ENCODE measurements around the gene SLC35C1.

The SLC35C1 gene

DNA sequence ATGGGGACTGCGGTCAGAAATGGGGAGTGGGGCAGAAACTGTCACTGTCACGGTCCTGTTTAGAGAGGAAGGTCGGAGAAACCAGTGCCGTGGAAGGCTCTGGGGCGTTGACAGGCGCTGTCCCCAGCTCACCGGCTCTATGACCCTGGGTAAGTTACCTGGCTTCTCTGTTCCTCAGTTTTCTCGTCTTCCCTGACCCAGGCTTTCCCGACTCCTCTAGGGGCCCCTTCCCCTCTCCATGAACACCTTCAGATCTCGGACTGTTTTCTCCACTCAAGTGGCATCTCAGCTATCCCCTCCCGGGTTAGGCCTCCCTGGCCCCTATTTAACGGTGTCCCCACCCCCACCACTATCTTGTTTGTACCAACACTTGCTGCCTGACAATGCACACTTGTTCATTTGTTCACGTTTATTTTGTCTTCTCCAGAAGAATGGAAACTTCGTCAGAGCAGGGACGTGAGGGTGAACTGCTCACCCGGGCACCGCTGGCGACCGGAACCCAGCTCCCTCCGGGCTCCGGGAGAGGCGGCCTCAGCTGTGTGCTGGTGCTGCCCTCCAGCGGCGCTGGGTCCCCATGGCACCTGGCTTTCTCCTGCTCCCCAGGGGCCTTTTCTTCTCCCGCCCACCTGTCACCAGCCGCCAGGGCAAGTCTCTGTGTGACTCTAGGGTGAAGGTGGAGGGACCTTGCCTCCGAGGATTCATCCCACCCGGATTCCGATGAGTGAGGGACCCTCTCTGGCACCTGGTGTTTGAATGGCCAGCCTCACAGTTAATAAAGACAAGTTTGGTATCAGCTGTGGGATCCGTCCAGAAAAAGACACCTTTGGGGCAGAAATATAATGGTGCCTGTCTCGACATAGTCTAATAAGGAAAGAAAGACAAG lies 33.1 kb upstream of the SLC35C1 start:
- WGBS, 2 experiments (ENCODE audit: insufficient coverage in 2 of 2): 2 to 6% methylated on average over 22 to 28 of the region's 31 CpGs
- Histone ChIP-seq H3K27ac (ENCODE audit: low read depth, low read length, severe bottlenecking) (no peak overlapping the region), H3K9me3 (ENCODE audit: control insufficient read depth, low read length) (no peaks in the 10 kb centered on the region), H3K36me3 (ENCODE audit: control insufficient read depth, insufficient read depth, low read length) (no peaks in the 10 kb centered on the region), H3K4me1 (ENCODE audit: control insufficient read depth, insufficient read depth, low read length, poor library complexity, severe bottlenecking) (no peaks in the 10 kb centered on the region), H3K4me3 (ENCODE audit: extremely low read depth, insufficient read depth, low read length, poor library complexity, severe bottlenecking) (peak overlapping the region; percentile 38)

DNA sequence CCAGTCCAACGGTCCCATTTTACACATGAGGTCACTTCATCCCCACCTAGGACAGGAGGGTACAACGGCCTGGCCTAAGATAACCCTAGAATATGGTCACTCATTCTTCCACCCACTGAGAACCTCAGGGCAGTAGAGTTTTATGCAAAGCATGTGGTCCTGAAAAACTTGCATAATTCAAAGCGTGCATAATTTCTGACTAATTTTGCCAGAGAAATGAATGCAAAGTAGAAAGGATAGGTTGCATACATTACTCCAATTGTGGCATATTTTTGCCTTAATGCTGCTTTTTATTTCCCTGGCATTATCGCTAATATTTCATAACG lies 32.5 kb upstream of the SLC35C1 start:
- no peaks in the 10 kb centered on the region for H3K36me3 ChIP-seq (ENCODE audit: control insufficient read depth, insufficient read depth, low read length)
- WGBS, 2 experiments (ENCODE audit: insufficient coverage in 2 of 2): 72 to 91% methylated on average over 3 to 4 of the region's 5 CpGs
- no peak overlapping the region for H3K27ac ChIP-seq (ENCODE audit: low read depth, low read length, severe bottlenecking)
- H3K4me1 ChIP-seq (ENCODE audit: control insufficient read depth, insufficient read depth, low read length, poor library complexity, severe bottlenecking): no peaks in the 10 kb centered on the region
- H3K9me3 ChIP-seq (ENCODE audit: control insufficient read depth, low read length): no peaks in the 10 kb centered on the region
- H3K4me3 ChIP-seq (ENCODE audit: extremely low read depth, insufficient read depth, low read length, poor library complexity, severe bottlenecking): no peak overlapping the region

DNA sequence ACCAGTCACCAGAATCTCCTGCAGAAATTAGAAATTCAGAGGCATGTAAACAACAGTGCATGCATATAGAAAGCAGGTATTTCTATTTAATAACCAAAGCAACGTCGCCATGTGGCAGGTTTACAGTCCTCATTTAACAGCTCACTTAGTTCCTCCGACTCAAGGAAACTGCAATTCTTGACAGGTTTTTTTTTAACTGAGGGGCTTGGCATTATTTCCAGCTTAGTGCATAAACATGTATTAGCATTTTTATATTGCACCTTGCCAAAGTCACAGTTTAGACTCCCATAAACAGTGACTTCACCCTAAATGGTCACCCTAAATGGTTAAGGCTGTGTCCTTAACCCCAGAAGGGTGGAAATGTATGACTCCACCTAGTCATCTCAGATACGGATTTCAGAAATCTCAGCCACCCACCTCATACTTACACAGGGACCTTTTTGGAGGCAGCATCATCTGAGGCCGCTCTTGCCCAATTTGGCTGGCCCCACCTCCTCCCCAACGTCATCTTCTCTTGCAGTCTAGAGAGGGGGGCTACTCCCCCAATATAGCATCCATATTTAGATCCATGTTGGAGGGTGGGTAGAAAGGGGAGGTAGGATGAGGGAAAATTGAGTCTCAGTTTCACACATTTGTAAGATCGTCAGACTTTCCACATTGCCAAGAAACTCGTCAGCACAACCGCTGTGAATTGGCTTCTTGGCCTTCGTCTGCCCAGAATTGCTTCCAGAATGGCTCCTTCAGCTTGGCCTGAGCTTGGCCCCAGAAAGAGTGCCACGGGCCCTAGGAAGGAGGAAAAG lies 31.8 kb upstream of the SLC35C1 start:
- Histone ChIP-seq H3K4me1 (ENCODE audit: control insufficient read depth, insufficient read depth, low read length, poor library complexity, severe bottlenecking) (no peaks in the 10 kb centered on the region), H3K27ac (ENCODE audit: low read depth, low read length, severe bottlenecking) (no peak overlapping the region), H3K4me3 (ENCODE audit: extremely low read depth, insufficient read depth, low read length, poor library complexity, severe bottlenecking) (no peak overlapping the region), H3K36me3 (ENCODE audit: control insufficient read depth, insufficient read depth, low read length) (no peaks in the 10 kb centered on the region), H3K9me3 (ENCODE audit: control insufficient read depth, low read length) (no peaks in the 10 kb centered on the region)
- 83 to 87% methylated on average over 7 to 9 of the region's 11 CpGs for WGBS, 2 experiments (ENCODE audit: insufficient coverage in 2 of 2)

DNA sequence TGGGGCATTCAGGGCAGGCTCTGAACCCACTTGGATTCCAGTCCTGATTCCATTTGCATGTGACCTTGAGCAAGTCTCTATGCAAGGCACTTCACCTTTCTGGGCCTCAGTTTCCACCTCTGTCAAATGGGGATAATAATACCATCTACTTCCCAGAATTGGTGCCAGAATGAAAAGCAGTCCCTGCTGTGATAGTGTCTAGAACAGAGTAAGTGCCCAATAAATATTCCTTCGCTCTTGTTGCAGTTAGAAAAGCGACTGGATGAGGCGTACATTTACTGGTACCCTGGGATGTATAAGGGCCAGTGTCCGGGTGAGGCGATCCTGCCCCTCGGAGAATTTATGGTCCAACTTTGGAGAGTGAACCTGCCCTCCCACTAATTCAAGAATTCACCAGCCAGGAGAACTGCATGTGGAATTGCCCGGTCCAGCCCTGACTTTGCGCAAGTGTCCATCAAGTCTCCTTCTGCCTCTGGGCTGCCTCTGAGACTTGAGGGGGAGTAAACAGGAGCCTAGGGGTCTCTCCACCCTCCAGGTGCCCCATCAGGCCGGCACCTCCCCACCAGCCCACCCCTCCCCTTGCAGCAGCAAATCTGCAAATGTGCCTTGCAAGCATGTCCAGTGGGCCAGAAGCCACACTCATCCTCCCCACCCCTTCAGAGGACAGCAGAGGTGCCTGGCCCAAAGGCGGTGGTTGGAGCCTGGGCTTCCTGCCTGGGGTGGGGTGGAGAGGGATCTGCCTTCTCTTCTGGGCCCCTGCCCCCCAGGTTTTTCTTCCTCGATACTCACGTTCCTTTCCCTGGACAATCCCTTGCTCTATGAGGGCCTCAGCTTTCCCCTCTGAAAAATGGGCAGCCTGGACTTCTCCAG lies 30.9 kb upstream of the SLC35C1 start:
- Histone ChIP-seq H3K4me3 (ENCODE audit: extremely low read depth, insufficient read depth, low read length, poor library complexity, severe bottlenecking) (no peak overlapping the region), H3K36me3 (ENCODE audit: control insufficient read depth, insufficient read depth, low read length) (no peaks in the 10 kb centered on the region)
- WGBS, 2 experiments (ENCODE audit: insufficient coverage in 2 of 2): 83 to 89% methylated on average over 11 of the region's 12 CpGs

DNA sequence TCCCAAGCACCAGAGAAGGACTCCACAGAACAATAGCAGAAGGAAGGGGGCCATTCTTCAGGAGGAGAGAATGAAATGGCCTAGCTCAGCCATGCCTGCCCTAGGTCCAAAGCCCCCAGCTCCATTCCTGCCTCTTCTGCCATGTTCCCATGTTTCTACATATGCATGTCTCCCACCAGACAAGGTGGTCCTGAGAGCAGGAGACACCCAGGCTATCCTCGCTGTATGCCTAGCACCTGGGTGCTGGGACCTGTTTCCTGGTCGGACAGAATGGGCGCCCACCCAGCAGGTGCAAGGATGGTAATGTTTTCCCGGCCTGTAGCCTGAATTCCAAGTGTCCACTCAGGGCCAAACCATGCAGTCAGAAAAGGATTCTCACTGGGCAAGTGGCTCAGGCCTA lies 30.2 kb upstream of the SLC35C1 start:
- H3K9me3 ChIP-seq (ENCODE audit: control insufficient read depth, low read length): no peaks in the 10 kb centered on the region
- H3K36me3 ChIP-seq (ENCODE audit: control insufficient read depth, insufficient read depth, low read length): no peaks in the 10 kb centered on the region
- no peaks in the 10 kb centered on the region for H3K4me1 ChIP-seq (ENCODE audit: control insufficient read depth, insufficient read depth, low read length, poor library complexity, severe bottlenecking)
- no peak overlapping the region for H3K27ac ChIP-seq (ENCODE audit: low read depth, low read length, severe bottlenecking)
- WGBS, 2 experiments (ENCODE audit: insufficient coverage in 2 of 2): 82 to 98% methylated on average over 4 of the region's 4 CpGs
- H3K4me3 ChIP-seq (ENCODE audit: extremely low read depth, insufficient read depth, low read length, poor library complexity, severe bottlenecking): no peak overlapping the region

More for the DNA sequence above, 30.9 kb upstream of the SLC35C1 start:
- Histone ChIP-seq H3K4me1 (ENCODE audit: control insufficient read depth, insufficient read depth, low read length, poor library complexity, severe bottlenecking) (no peaks in the 10 kb centered on the region), H3K9me3 (ENCODE audit: control insufficient read depth, low read length) (no peaks in the 10 kb centered on the region), H3K27ac (ENCODE audit: low read depth, low read length, severe bottlenecking) (no peak overlapping the region)

DNA sequence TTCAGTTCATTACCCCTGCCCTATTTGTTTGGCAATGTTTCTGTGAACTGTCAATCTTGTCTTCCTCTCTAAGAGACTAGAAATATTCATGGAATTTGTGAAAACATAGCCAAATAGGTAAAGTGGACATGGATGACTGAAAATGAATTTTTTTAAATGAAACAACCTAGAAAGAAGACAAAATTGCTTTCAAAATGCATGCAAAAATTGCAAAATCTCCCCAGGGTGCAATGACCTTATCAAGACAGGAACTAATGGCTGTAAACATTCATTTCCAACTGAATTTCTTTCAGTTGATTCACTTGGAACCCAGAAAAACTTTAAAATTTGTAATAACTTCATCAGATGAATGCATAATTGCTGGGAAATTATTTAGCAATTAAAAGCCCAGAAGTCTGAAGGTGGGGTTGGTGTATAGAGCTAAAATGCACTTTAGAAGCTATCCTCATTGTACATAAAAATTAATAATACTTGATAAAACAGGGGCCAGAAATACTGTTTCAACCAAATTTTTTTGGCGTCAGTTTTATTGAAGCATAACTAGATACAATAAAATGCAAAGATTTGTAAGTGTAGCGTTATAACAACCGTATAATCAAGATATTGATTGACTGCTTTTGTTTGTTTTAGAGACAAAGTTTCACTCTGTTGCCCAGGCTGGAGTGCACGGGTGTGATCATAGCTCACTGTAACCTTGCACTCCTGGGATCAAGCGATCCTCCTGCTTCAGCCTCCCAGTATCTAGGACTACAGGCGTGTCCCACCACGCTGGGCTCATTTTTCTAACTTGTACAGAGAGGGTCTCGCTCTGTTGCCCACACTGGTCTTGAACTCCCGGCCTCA lies 27.6 kb upstream of the SLC35C1 start:
- Histone ChIP-seq H3K4me3 (ENCODE audit: extremely low read depth, insufficient read depth, low read length, poor library complexity, severe bottlenecking) (no peak overlapping the region), H3K27ac (ENCODE audit: low read depth, low read length, severe bottlenecking) (no peak overlapping the region), H3K9me3 (ENCODE audit: control insufficient read depth, low read length) (no peaks in the 10 kb centered on the region), H3K4me1 (ENCODE audit: control insufficient read depth, insufficient read depth, low read length, poor library complexity, severe bottlenecking) (no peaks in the 10 kb centered on the region), H3K36me3 (ENCODE audit: control insufficient read depth, insufficient read depth, low read length) (no peaks in the 10 kb centered on the region)
- 89 to 90% methylated on average over 7 to 8 of the region's 9 CpGs for WGBS, 2 experiments (ENCODE audit: insufficient coverage in 2 of 2)

DNA sequence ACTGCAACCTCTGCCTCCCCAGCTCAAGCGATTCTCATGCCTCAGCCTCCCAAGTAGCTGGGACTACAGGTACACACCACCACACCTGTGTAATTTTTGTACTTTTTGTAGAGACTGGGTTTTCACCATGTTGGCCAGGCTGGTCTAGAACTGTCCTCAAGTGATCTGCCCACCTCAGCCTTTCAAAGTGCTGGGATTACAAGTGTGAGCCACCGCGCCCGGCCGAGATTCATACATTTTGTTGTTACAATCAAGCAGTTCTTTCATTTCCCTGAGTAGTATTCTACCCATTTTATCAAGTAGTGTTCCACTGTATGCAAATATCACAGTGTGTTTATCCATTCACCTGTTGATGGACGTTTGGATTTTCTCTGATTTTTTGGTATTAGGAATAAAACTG lies 26.6 kb upstream of the SLC35C1 start:
- Histone ChIP-seq H3K27ac (ENCODE audit: low read depth, low read length, severe bottlenecking) (no peak overlapping the region), H3K9me3 (ENCODE audit: control insufficient read depth, low read length) (no peaks in the 10 kb centered on the region), H3K36me3 (ENCODE audit: control insufficient read depth, insufficient read depth, low read length) (no peaks in the 10 kb centered on the region), H3K4me1 (ENCODE audit: control insufficient read depth, insufficient read depth, low read length, poor library complexity, severe bottlenecking) (no peaks in the 10 kb centered on the region), H3K4me3 (ENCODE audit: extremely low read depth, insufficient read depth, low read length, poor library complexity, severe bottlenecking) (no peak overlapping the region)
- WGBS, 2 experiments (ENCODE audit: insufficient coverage in 2 of 2): 85 to 89% methylated on average over 4 to 5 of the region's 6 CpGs

DNA sequence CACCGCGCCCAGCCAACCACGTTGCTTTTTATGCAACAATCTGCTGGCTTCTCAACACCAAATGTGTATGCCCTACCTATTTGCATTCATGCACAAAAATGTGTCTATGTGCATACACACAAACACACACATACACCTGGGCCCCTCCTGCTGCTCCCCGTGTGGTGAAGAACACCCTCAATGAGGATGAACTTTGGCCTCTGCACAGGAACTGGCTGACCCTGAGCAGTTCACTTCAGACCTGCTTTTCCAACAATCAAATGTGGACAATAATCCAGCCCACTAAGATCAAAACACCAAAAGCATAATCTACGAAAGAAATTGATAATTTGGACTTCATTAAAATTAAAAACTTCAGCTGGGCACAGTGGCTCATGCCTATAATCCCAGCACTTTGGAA lies 25.3 kb upstream of the SLC35C1 start:
- Histone ChIP-seq H3K9me3 (ENCODE audit: control insufficient read depth, low read length) (no peaks in the 10 kb centered on the region), H3K4me3 (ENCODE audit: extremely low read depth, insufficient read depth, low read length, poor library complexity, severe bottlenecking) (no peak overlapping the region), H3K27ac (ENCODE audit: low read depth, low read length, severe bottlenecking) (no peak overlapping the region), H3K36me3 (ENCODE audit: control insufficient read depth, insufficient read depth, low read length) (no peaks in the 10 kb centered on the region), H3K4me1 (ENCODE audit: control insufficient read depth, insufficient read depth, low read length, poor library complexity, severe bottlenecking) (no peaks in the 10 kb centered on the region)
- WGBS, 2 experiments (ENCODE audit: insufficient coverage in 2 of 2): 86 to 95% methylated on average over 4 of the region's 5 CpGs

DNA sequence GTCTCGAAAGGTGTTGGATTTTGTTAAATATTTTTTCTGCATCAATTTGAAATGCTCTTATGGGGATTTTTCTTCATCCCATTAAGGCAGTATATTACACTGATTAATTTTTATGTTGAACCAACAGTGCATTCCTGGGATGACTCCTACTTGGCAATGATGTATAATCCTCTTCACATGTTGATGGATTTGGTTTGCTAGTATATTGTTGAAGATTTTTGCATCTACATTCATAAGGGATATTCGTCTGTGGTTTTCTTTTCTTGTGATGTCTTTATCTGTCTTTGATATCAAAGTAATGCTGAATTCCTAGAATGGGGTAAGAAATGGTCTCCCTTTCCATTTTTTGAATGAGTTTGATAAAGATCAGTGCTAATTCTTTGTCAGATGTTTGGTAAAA lies 18.7 kb upstream of the SLC35C1 start:
- H3K4me3 ChIP-seq (ENCODE audit: extremely low read depth, insufficient read depth, low read length, poor library complexity, severe bottlenecking): no peak overlapping the region
- WGBS, 2 experiments (ENCODE audit: insufficient coverage in 2 of 2): 100% methylated on average over 1 of the region's 2 CpGs; no CpG with 5 or more reads in 1 of the 2 experiments
- H3K9me3 ChIP-seq (ENCODE audit: control insufficient read depth, low read length): no peaks in the 10 kb centered on the region

DNA sequence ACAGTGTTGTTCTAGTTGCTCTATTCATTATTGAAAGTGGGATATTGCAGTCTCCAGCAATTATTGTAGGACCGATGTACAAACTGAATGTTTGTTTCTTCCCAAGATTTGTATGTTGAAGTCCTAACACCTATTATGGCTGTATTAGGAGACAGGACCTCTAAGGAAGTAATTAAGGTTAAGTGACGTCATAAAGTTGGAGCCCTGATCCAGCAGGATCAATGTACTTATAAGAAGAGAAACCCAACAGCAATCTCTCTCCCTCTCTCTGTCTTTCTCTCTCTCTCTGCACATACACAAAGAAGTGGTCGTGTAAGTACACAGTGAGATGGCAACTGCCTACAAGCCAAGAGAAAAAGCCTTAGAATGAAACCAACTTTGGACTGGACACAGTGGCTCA lies 16.1 kb upstream of the SLC35C1 start:
- 86 to 100% methylated on average over 1 to 2 of the region's 3 CpGs for WGBS, 2 experiments (ENCODE audit: insufficient coverage in 2 of 2)
- no peaks in the 10 kb centered on the region for H3K9me3 ChIP-seq (ENCODE audit: control insufficient read depth, low read length)
- no peak overlapping the region for H3K27ac ChIP-seq (ENCODE audit: low read depth, low read length, severe bottlenecking)
- no peaks in the 10 kb centered on the region for H3K4me1 ChIP-seq (ENCODE audit: control insufficient read depth, insufficient read depth, low read length, poor library complexity, severe bottlenecking)
- H3K4me3 ChIP-seq (ENCODE audit: extremely low read depth, insufficient read depth, low read length, poor library complexity, severe bottlenecking): no peak overlapping the region
- H3K36me3 ChIP-seq (ENCODE audit: control insufficient read depth, insufficient read depth, low read length): no peaks in the 10 kb centered on the region

More for the DNA sequence above, 18.7 kb upstream of the SLC35C1 start:
- no peak overlapping the region for H3K27ac ChIP-seq (ENCODE audit: low read depth, low read length, severe bottlenecking)
- no peaks in the 10 kb centered on the region for H3K4me1 ChIP-seq (ENCODE audit: control insufficient read depth, insufficient read depth, low read length, poor library complexity, severe bottlenecking)
- H3K36me3 ChIP-seq (ENCODE audit: control insufficient read depth, insufficient read depth, low read length): no peaks in the 10 kb centered on the region
